ENCODE data around the gene SLIT1. TPM values are rescaled to one million over a fixed set of nuclear protein-coding genes. Genes with fewer than 3 reads are reported as not detected.

SLIT1 gene
- total RNA-seq, 2 experiments from 2014 or later, result 0.13 to 1.0 TPM

- ChIA-PET CTCF (ENCODE audit: unreplicated experiment) (no interaction called here), POLR2A (no interaction called here)
- no peaks in the 10 kb centered on the region for H4K20me1 ChIP-seq (ENCODE audit: insufficient read depth, low read length)
- no peak overlapping the region for H3K4me3 ChIP-seq (ENCODE audit: low read depth, low read length, poor library complexity, severe bottlenecking)
- no peaks in the 10 kb centered on the region for H3K9me2 ChIP-seq (ENCODE audit: insufficient read depth, low read length)
- no peaks in the 10 kb centered on the region for H3K9me3 ChIP-seq (ENCODE audit: low read length)
- no peak for DNase-seq (ENCODE audit: low spot score)
- no peak overlapping the region for H2AFZ ChIP-seq (ENCODE audit: low read length)
- intact Hi-C loops (cut with micrococcal nuclease; ENCODE audit: unreplicated experiment), result no loop called here
- no peak overlapping the region for H3K27ac ChIP-seq (ENCODE audit: low read depth, low read length, poor library complexity, severe bottlenecking)
- no TSS peak for BruUV-seq (replicated peaks)
- no peaks in the 10 kb centered on the region for H3K4me1 ChIP-seq (ENCODE audit: insufficient read depth, low read length, poor library complexity, severe bottlenecking)
- no peak for TF ChIP-seq EZH2phosphoT487 (IDR thresholded peaks at IDR 0.05; ENCODE audit: borderline replicate concordance, low read depth, low read length)
- TF ChIP-seq CTCF (conservative IDR thresholded peaks at IDR 0.05; ENCODE audit: low read length), result no peak
- no peaks in the 10 kb centered on the region for H3K36me3 ChIP-seq (ENCODE audit: insufficient read depth, low read length)
- no peak overlapping the region for H3K4me2 ChIP-seq (ENCODE audit: low read length)
- no peaks in the 10 kb centered on the region for H3K79me2 ChIP-seq (ENCODE audit: insufficient read depth, low read depth, low read length)
Measured at GRCh38 chr10:97174276-97174775, 11.4 kb downstream of the SLIT1 start.

DNA sequence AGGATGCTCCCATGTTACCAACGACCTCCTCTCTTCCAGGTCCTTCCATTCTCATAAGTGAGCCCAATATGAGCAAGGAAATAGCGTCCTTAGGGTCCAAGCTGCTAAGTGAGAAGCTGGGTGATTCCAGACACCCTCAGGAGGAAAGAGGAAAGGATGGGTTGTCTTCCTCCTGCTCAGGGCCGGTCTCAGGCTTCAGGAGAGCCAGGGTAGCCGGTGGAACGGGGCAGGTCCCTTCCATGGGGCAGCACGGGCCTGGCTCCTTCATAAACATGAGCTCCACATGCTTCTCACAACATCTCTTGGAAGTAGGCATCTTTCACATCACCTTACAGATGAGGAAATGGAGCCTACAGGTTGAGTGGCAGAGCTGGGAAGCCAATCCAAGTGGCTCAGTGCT lies 12.7 kb downstream of the SLIT1 start:
- Histone ChIP-seq H4K20me1 (ENCODE audit: insufficient read depth, low read length) (no peaks in the 10 kb centered on the region), H3K4me1 (ENCODE audit: insufficient read depth, low read length, poor library complexity, severe bottlenecking) (no peaks in the 10 kb centered on the region), H3K9me3 (ENCODE audit: low read length) (no peaks in the 10 kb centered on the region), H2AFZ (ENCODE audit: low read length) (no peak overlapping the region), H3K27ac (ENCODE audit: low read depth, low read length, poor library complexity, severe bottlenecking) (no peak overlapping the region), H3K4me2 (ENCODE audit: low read length) (no peak overlapping the region), H3K79me2 (ENCODE audit: insufficient read depth, low read depth, low read length) (no peaks in the 10 kb centered on the region), H3K4me3 (ENCODE audit: low read depth, low read length, poor library complexity, severe bottlenecking) (no peak overlapping the region), H3K36me3 (ENCODE audit: insufficient read depth, low read length) (no peaks in the 10 kb centered on the region), H3K9me2 (ENCODE audit: insufficient read depth, low read length) (no peaks in the 10 kb centered on the region)
- no peak for TF ChIP-seq EZH2phosphoT487 (IDR thresholded peaks at IDR 0.05; ENCODE audit: borderline replicate concordance, low read depth, low read length)
- TF ChIP-seq CTCF (conservative IDR thresholded peaks at IDR 0.05; ENCODE audit: low read length), result no peak
- BruUV-seq (replicated peaks), result no TSS peak
- ChIA-PET CTCF (ENCODE audit: unreplicated experiment) (no interaction called here), POLR2A (interaction anchor here (1.7 kb wide), 1 partner anchor 27 kb away, joined by 3 read pairs; no protein-coding TSS in a partner anchor)
- intact Hi-C loops (cut with micrococcal nuclease; ENCODE audit: unreplicated experiment), result no loop called here
- no peak for DNase-seq (ENCODE audit: low spot score)

- H3K4me3 ChIP-seq (ENCODE audit: low read depth, low read length, poor library complexity, severe bottlenecking), result no peak overlapping the region
- no peaks in the 10 kb centered on the region for H3K9me2 ChIP-seq (ENCODE audit: insufficient read depth, low read length)
- TF ChIP-seq EZH2phosphoT487 (IDR thresholded peaks at IDR 0.05; ENCODE audit: borderline replicate concordance, low read depth, low read length) (no peak), CTCF (conservative IDR thresholded peaks at IDR 0.05; ENCODE audit: low read length) (no peak)
- H3K36me3 ChIP-seq (ENCODE audit: insufficient read depth, low read length), result no peaks in the 10 kb centered on the region
- no peaks in the 10 kb centered on the region for H3K4me1 ChIP-seq (ENCODE audit: insufficient read depth, low read length, poor library complexity, severe bottlenecking)
- no TSS peak for BruUV-seq (replicated peaks)
- no peaks in the 10 kb centered on the region for H3K79me2 ChIP-seq (ENCODE audit: insufficient read depth, low read depth, low read length)
- CTCF ChIA-PET (ENCODE audit: unreplicated experiment), result no interaction called here
- intact Hi-C loops (cut with micrococcal nuclease; ENCODE audit: unreplicated experiment), result no loop called here
- H3K9me3 ChIP-seq (ENCODE audit: low read length), result no peaks in the 10 kb centered on the region
- no peaks in the 10 kb centered on the region for H4K20me1 ChIP-seq (ENCODE audit: insufficient read depth, low read length)
- H3K4me2 ChIP-seq (ENCODE audit: low read length), result no peak overlapping the region
- DNase-seq (ENCODE audit: low spot score), result no peak
- no peak overlapping the region for H2AFZ ChIP-seq (ENCODE audit: low read length)
- POLR2A ChIA-PET, result no interaction called here
- no peak overlapping the region for H3K27ac ChIP-seq (ENCODE audit: low read depth, low read length, poor library complexity, severe bottlenecking)
Measured at GRCh38 chr10:97171001-97171400, 14.8 kb downstream of the SLIT1 start.
